Activated naive CD4-positive, alpha-beta T cell treated with anti-CD3 and anti-CD28 coated beads, Interleukin-2, amount 50 U/mL, for 24 hours (primary cell): Measurements from ENCODE around the gene VKORC1.

Source experiments
- H3K27ac Mint-ChIP-seq: one replicate; pipeline ENCODE4 v1.8.0; 2021; ENCODE audit warnings: mild to moderate bottlenecking, mixed read lengths
- H3K27me3 Mint-ChIP-seq: one replicate; pipeline ENCODE4 v1.8.0; 2021; ENCODE audit warnings: mixed read lengths
- H3K36me3 Mint-ChIP-seq: one replicate; pipeline ENCODE4 v1.8.0; 2021; ENCODE audit warnings: mixed read lengths
- H3K4me1 Mint-ChIP-seq: one replicate; pipeline ENCODE4 v1.8.0; 2021; ENCODE audit warnings: mixed read lengths
- H3K4me3 Mint-ChIP-seq: one replicate; pipeline ENCODE4 v1.8.0; 2021; ENCODE audit warnings: mild to moderate bottlenecking, mixed read lengths
- H3K9me3 Mint-ChIP-seq: one replicate; pipeline ENCODE4 v1.8.0; 2021; ENCODE audit warnings: mixed read lengths

Gene VKORC1

DNA sequence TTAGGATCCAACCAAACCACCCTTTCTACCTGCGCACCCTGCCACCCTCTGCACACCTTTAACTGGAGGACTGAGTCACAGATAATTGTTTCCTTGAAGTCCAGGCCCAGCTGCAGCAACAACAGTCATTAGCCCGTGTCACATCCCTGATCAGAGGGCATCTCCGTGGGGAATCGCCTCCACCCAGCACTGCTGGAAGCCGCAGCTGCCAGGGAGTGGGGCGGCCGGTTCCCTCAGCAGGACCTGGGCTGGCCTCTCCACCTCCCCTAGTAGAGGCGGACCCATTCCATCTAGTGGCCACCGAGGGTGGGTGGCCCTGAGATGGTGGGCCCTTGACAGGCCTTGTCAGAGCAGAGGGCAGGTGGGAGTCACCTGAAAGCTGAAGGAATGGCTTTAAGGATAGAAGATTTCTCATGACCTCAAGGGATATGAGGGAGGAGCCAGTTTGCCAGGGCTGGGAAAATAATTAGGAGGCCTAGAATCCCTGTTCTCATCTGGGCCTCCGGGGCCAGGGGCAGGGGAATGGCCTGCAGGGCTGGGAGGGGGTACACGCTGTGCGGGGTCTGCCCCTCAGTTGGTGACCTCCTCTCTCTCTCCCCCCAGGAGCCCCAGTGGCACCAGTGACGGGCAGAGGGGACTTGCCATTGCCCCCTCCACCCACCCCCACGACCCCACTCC, 12.1 kb downstream of the VKORC1 start:
- Mint-ChIP-seq H3K4me1 (peaks cover 18% of the 10 kb centered on the region), H3K27me3 (no peaks in the 10 kb centered on the region), H3K4me3 (no peak overlapping the region), H3K27ac (peak overlapping the region; percentile 20), H3K9me3 (no peaks in the 10 kb centered on the region), H3K36me3 (peaks cover 7% of the 10 kb centered on the region)

DNA sequence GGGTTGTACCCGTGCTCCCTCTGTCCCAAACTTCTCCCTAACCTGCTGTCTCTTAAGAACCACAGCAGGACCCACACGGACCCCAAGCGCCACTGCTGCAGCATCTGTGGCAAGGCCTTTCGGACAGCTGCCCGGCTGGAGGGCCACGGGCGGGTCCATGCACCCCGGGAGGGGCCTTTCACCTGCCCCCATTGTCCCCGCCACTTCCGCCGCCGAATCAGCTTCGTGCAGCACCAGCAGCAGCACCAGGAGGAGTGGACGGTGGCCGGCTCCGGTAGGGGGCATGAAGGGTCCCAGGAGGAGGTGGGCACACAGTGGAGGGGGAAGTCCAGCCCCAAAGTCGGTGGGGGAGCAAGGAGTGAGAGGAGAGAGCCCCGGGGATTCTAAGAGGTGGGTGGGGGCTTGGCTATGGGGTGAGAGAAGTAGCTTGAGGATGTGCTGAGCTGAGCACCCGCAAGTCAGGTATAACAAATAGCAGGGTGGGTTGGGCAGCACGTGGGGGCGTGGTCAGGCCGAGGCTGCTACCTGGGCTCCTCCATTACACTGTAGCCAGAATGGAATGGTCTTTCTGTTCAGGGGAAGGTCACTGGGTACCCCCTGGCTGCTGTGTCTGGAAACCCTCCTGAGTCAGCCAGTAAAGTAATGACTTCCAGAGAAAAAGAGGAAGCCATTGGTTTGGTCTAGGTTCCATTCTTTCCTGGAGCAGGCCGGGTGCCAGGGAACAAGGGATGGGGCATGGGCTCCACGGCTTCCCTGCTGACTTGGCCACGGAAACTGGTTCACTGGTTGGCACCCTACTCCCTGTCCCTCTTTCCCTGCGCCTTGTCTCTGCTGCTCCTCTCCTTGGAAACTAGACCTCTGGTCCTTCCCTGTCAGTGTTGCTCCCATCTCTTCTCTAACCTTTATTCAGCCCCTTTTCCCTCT, 12.9 kb downstream of the VKORC1 start:
- Mint-ChIP-seq H3K4me3 (no peak overlapping the region), H3K27me3 (no peaks in the 10 kb centered on the region), H3K27ac (no peak overlapping the region), H3K4me1 (peaks cover 18% of the 10 kb centered on the region), H3K36me3 (peaks cover 7% of the 10 kb centered on the region), H3K9me3 (no peaks in the 10 kb centered on the region)

DNA sequence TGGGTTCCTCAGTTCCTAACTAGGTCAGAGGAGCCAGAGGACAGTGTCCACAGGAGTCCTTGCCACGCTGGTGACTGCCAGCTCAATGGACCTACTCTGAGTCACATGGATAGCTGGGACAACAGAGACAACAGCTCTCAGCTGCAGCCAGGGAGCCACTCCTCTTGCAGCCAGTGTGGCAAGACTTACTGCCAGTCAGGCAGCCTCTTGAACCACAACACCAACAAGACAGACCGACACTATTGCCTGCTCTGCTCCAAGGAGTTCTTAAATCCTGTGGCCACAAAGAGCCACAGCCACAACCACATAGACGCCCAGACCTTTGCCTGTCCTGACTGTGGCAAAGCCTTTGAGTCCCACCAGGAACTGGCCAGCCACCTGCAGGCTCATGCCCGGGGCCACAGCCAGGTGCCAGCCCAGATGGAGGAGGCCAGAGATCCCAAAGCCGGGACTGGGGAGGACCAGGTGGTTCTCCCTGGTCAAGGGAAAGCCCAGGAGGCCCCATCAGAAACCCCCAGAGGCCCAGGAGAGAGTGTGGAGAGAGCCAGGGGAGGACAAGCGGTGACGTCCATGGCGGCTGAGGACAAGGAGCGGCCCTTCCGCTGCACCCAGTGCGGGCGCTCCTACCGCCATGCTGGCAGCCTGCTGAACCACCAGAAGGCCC, 13.7 kb downstream of the VKORC1 start:
- no peak overlapping the region for H3K27ac Mint-ChIP-seq
- H3K36me3 Mint-ChIP-seq: peaks cover 10% of the 10 kb centered on the region
- no peak overlapping the region for H3K4me3 Mint-ChIP-seq
- H3K9me3 Mint-ChIP-seq: no peaks in the 10 kb centered on the region
- H3K4me1 Mint-ChIP-seq: peaks cover 23% of the 10 kb centered on the region
- H3K27me3 Mint-ChIP-seq: no peaks in the 10 kb centered on the region

DNA sequence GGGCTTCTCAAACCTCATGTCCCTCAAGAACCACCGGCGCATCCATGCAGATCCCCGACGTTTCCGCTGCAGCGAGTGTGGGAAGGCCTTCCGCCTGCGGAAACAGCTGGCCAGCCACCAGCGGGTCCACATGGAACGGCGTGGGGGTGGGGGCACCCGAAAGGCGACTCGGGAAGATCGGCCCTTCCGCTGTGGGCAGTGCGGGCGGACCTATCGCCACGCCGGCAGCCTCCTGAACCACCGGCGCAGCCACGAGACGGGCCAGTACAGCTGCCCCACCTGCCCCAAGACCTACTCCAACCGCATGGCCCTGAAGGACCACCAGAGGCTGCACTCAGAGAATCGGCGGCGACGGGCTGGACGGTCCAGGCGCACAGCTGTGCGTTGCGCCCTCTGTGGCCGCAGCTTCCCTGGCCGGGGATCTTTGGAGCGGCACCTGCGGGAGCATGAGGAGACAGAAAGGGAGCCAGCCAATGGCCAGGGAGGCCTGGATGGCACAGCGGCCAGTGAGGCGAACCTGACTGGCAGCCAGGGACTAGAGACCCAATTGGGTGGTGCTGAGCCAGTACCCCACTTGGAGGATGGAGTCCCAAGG, 14.5 kb downstream of the VKORC1 start:
- Mint-ChIP-seq H3K27me3 (no peaks in the 10 kb centered on the region), H3K4me3 (no peak overlapping the region), H3K27ac (no peak overlapping the region), H3K9me3 (no peaks in the 10 kb centered on the region), H3K4me1 (peaks cover 29% of the 10 kb centered on the region), H3K36me3 (peaks cover 10% of the 10 kb centered on the region)

DNA sequence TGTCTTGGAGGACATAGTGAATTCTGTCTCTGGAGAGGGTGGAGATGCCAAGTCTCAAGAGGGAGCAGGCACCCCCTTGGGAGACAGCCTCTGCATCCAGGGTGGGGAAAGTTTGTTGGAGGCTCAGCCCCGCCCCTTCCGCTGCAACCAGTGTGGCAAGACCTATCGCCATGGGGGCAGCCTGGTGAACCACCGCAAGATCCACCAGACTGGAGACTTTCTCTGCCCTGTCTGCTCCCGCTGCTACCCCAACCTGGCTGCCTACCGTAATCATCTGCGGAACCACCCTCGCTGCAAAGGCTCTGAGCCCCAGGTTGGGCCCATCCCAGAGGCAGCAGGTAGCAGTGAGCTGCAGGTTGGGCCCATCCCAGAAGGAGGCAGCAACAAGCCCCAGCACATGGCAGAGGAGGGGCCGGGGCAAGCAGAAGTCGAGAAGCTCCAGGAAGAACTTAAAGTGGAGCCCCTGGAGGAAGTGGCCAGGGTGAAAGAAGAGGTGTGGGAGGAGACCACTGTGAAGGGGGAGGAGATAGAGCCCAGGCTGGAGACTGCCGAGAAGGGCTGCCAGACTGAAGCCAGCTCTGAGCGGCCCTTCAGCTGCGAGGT, 15.2 kb downstream of the VKORC1 start:
- no peaks in the 10 kb centered on the region for H3K27me3 Mint-ChIP-seq
- no peak overlapping the region for H3K27ac Mint-ChIP-seq
- H3K9me3 Mint-ChIP-seq: no peaks in the 10 kb centered on the region
- peaks cover 36% of the 10 kb centered on the region for H3K4me1 Mint-ChIP-seq
- H3K36me3 Mint-ChIP-seq: peaks cover 12% of the 10 kb centered on the region
- no peak overlapping the region for H3K4me3 Mint-ChIP-seq

DNA sequence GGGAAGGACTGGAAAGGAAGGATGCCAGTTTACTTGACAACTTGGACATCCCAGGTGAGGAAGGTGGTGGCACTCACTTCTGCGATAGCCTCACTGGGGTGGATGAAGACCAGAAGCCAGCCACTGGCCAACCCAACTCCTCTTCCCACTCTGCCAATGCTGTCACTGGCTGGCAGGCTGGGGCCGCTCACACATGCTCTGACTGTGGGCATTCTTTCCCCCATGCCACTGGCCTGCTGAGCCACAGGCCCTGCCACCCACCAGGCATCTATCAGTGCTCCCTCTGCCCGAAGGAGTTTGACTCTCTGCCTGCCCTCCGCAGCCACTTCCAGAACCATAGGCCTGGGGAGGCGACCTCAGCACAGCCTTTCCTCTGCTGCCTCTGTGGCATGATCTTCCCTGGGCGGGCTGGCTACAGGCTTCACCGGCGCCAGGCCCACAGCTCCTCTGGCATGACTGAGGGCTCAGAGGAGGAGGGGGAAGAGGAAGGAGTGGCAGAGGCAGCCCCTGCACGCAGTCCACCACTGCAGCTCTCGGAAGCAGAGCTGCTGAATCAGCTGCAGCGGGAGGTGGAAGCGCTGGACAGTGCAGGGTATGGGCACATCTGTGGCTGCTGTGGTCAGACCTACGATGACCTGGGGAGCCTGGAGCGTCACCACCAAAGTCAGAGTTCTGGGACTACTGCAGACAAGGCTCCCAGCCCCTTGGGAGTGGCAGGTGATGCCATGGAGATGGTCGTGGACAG, 15.8 kb downstream of the VKORC1 start:
- Mint-ChIP-seq H3K4me1 (peaks cover 36% of the 10 kb centered on the region), H3K27me3 (no peaks in the 10 kb centered on the region), H3K36me3 (peaks cover 12% of the 10 kb centered on the region), H3K4me3 (no peak overlapping the region), H3K27ac (no peak overlapping the region), H3K9me3 (no peaks in the 10 kb centered on the region)

DNA sequence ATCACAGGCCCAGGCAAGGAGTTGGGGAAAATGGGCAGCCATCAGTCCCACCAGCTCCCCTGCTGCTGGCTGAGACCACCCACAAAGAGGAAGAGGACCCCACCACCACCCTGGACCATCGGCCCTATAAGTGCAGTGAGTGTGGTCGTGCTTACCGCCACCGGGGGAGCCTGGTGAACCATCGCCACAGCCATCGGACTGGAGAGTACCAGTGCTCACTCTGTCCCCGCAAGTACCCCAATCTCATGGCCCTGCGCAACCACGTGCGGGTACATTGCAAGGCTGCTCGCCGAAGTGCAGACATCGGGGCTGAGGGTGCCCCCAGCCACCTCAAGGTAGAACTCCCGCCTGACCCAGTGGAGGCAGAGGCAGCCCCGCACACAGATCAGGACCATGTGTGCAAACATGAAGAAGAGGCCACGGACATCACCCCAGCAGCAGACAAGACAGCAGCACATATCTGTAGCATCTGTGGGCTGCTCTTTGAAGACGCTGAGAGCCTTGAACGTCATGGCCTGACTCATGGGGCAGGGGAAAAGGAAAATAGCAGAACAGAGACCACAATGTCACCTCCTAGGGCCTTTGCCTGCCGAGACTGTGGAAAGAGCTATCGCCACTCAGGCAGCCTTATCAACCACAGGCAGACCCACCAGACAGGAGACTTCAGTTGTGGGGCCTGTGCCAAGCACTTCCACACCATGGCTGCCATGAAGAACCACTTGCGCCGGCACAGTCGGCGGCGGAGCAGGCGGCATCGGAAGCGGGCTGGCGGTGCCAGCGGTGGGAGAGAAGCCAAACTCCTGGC, 16.8 kb downstream of the VKORC1 start:
- H3K27me3 Mint-ChIP-seq: no peaks in the 10 kb centered on the region
- H3K4me3 Mint-ChIP-seq: no peak overlapping the region
- peaks cover 36% of the 10 kb centered on the region for H3K4me1 Mint-ChIP-seq
- H3K27ac Mint-ChIP-seq: peak overlapping the region; percentile 30
- no peaks in the 10 kb centered on the region for H3K9me3 Mint-ChIP-seq
- H3K36me3 Mint-ChIP-seq: peaks cover 12% of the 10 kb centered on the region

DNA sequence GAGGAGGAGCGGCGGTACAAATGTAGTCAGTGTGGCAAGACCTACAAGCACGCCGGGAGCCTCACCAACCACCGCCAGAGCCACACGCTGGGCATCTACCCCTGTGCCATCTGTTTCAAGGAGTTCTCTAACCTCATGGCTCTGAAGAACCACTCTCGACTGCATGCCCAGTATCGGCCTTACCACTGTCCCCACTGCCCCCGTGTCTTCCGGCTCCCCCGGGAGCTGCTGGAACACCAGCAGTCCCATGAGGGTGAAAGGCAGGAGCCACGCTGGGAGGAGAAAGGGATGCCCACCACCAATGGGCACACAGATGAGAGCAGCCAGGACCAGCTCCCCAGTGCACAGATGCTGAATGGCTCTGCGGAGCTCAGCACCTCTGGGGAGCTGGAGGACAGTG, 17.6 kb downstream of the VKORC1 start:
- Mint-ChIP-seq H3K4me3 (no peak overlapping the region), H3K36me3 (peaks cover 12% of the 10 kb centered on the region), H3K27ac (no peak overlapping the region), H3K27me3 (no peaks in the 10 kb centered on the region), H3K9me3 (no peaks in the 10 kb centered on the region), H3K4me1 (peaks cover 38% of the 10 kb centered on the region)

DNA sequence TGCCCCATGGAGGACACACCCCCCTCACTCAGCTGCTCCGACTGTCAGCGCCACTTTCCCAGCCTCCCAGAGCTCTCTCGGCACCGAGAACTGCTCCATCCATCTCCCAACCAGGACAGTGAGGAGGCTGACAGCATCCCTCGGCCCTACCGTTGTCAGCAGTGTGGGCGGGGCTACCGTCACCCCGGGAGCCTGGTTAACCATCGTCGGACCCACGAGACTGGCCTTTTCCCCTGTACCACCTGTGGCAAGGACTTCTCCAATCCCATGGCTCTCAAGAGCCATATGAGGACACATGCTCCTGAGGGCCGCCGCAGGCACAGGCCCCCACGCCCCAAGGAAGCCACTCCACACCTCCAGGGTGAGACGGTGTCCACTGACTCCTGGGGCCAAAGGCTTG, 18.3 kb downstream of the VKORC1 start:
- no peaks in the 10 kb centered on the region for H3K9me3 Mint-ChIP-seq
- H3K27me3 Mint-ChIP-seq: no peaks in the 10 kb centered on the region
- peaks cover 12% of the 10 kb centered on the region for H3K36me3 Mint-ChIP-seq
- H3K4me3 Mint-ChIP-seq: no peak overlapping the region
- peaks cover 44% of the 10 kb centered on the region for H3K4me1 Mint-ChIP-seq
- no peak overlapping the region for H3K27ac Mint-ChIP-seq

DNA sequence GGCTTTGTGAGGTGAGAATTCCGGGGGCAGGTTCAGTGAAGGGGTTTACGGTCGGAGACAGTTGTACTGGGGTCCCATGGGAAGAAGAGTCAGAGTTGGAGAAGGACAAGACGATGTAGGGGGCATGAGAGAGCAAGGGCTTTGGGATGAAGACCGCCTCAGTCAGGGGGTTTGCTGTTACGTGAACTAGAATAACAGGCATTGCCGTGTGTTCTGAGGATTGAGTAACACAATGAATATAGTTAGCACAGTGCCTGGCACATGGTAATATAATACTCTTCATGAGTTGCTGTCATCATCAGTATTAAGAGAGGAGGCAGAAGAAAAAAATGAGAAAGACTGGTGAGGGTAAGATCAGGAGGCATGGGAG, 19.8 kb downstream of the VKORC1 start:
- peak overlapping the region; percentile 98 for H3K27ac Mint-ChIP-seq
- peak overlapping the region; percentile 97 for H3K4me3 Mint-ChIP-seq
- H3K9me3 Mint-ChIP-seq: no peaks in the 10 kb centered on the region
- no peaks in the 10 kb centered on the region for H3K27me3 Mint-ChIP-seq
- peaks cover 44% of the 10 kb centered on the region for H3K4me1 Mint-ChIP-seq
- H3K36me3 Mint-ChIP-seq: peaks cover 12% of the 10 kb centered on the region

DNA sequence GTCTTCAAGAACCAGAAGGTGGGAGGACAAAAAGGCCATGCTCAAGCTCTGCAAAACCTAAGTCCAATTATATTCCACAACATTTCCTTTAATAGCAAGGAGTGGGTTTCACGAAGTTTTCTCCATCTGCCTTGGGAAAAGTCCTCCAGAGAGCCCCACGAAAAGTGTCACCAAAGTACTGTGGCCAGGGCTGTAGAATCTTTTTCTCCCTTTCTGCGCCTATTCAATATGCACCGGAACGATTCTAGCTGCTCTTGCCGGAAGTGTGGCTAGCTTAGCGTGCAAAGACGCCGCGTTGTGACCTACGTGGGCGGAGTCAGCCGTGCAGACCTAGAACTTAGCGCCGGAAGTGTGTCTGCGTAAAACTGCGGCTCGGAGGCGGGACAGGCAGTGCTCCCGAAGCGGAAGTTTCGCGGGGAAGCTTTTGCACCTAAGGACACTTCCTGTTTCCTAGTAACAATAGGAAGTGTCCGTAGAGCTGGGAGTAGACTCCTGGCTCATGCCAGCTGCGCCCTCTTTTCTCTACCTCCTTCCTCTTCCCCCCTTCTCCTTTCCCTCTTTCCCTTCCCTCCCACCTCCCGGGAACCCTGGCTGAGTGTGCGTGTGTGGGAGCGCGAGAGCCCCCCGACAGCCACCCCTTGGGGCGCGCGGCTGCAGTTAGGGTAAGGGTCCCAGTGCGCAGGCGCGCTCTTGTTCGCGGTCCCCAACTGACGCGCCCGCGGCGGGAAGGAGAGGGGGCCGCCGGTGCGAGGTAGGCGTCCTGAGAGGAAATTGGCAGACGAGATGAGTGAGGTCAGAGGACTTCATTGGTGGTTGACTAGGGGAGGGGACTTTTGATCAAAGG, 20.4 kb downstream of the VKORC1 start, which contains the start of the genes ZNF646 and ZNF668:
Gene ZNF646, plus strand, starts transcription at position 453 of the 844 bp plus-strand sequence. CDS start 1,903 bp downstream, outside the sequence.
Gene ZNF668, minus strand, starts transcription at position 271 of the 844 bp plus-strand sequence. CDS start 9,781 bp downstream, outside the sequence.
- no peaks in the 10 kb centered on the region for H3K9me3 Mint-ChIP-seq
- peak within 1 kb of the TSS; percentile 98 for H3K27ac Mint-ChIP-seq
- H3K4me3 Mint-ChIP-seq: peak within 1 kb of the TSS; percentile 98
- H3K36me3 Mint-ChIP-seq: peaks cover 12% of the 10 kb centered on the region
- peaks cover 48% of the 10 kb centered on the region for H3K4me1 Mint-ChIP-seq
- no peaks in the 10 kb centered on the region for H3K27me3 Mint-ChIP-seq

DNA sequence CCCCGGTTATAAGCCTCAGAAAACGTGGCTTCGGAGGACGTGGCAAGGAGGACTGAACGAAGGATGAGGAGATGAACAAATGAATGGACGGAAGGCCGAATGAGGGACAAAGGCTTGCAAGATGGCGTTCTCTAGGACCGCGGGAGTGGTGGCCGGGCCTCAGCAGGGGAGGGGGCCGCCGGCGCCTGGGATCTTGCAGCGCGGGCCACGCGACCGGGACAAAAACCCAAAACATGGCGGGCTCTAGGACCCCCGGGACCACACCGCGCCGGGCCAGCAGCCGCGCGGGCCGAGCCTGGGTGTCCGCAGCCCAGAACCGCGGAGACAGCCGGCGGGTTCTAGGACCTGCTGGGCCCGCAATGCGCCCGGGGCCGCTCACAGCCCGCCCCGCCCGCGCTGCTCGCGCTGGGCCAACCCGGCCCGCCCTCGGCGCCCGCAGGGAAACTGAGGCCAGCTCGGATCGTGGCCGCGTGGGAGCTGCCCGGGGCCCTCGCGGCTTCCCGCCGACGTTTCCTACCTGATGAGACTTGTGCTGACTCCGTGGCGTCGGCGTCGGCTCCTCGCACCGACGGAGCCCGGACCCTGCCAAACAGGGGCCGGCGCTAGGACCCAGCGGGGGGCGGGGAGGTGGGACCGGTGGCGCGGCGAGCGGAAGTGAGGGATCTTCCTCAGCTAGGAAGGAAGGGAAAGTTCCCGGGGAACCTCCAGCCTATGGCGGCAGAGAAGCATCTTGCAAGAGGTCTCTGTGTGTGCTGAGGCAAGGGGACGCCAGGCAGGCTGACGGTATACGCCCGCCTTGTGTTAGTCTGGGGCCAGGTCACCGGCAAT, 21.2 kb downstream of the VKORC1 start:
- Mint-ChIP-seq H3K4me1 (peaks cover 47% of the 10 kb centered on the region), H3K36me3 (peaks cover 12% of the 10 kb centered on the region), H3K9me3 (no peaks in the 10 kb centered on the region), H3K27me3 (no peaks in the 10 kb centered on the region), H3K4me3 (peak overlapping the region; percentile 98), H3K27ac (peak overlapping the region; percentile 98)
